WERI-Rb-1 (cell line): Measurements from ENCODE around the gene ZDHHC23.

ENCODE experiments used
- DNase-seq: peaks from one replicate; pipeline ENCODE4 v3.0.0-alpha.2; 2020
- H3K27ac ChIP-seq: fragments of 250-450 bp; sonication (Bioruptor Pico); 2 replicates; pipeline ENCODE4 v1.5.1; 2020; ENCODE audit warnings: mild to moderate bottlenecking, moderate library complexity
- H3K27me3 ChIP-seq: fragments of 250-450 bp; sonication (Bioruptor Pico); 2 replicates; pipeline ENCODE4 v1.5.1; 2021; ENCODE audit warnings: mild to moderate bottlenecking, low read depth, moderate library complexity; ENCODE audit not compliant: insufficient read depth, severe bottlenecking
- H3K36me3 ChIP-seq: fragments of 250-450 bp; sonication (Bioruptor Pico); 2 replicates; pipeline ENCODE4 v1.5.1; 2020; ENCODE audit warnings: mild to moderate bottlenecking, moderate library complexity
- H3K4me3 ChIP-seq: 2 replicates; pipeline ENCODE4 v1.5.1; 2011; ENCODE audit warnings: low read depth, mild to moderate bottlenecking, control low read depth, low read length
- H3K9me3 ChIP-seq: fragments of 250-450 bp; sonication (Bioruptor Pico); 2 replicates; pipeline ENCODE4 v1.5.1; 2021; ENCODE audit warnings: mild to moderate bottlenecking, moderate library complexity; ENCODE audit not compliant: severe bottlenecking
- TF ChIP-seq, protein P1 (sequence below): IDR thresholded peaks from 2 replicates; pipeline ENCODE4 v1.5.1; 2011; ENCODE audit warnings: low read depth, mild to moderate bottlenecking, control low read depth, inconsistent platforms, low read length

Gene ZDHHC23

DNA sequence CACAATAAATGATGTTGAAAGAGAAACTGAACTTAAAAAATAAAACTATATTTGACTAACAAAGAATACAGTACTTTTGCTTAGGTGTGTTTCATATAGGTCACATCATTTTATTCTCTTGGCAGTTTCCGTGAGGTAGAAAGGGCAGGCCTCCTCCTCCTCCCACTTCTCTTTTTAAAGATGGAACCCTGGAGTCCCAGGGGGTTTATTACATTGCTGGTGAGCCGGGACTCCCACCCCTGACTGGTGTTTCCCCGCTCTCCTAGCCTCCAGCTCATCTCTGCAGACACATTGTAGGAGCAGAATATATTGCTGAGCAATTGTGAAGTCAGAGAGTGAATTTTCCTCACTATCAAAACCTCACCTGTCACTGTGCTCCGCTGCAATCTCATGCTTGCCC is 30.0 kb downstream of the ZDHHC23 start:
- Histone ChIP-seq H3K27me3 (no peaks in the 10 kb centered on the region), H3K9me3 (peaks cover 4% of the 10 kb centered on the region), H3K36me3 (no peaks in the 10 kb centered on the region), H3K4me3 (no peak overlapping the region), H3K27ac (no peak overlapping the region)
- no peak for DNase-seq
- TF ChIP-seq, protein P1, sequence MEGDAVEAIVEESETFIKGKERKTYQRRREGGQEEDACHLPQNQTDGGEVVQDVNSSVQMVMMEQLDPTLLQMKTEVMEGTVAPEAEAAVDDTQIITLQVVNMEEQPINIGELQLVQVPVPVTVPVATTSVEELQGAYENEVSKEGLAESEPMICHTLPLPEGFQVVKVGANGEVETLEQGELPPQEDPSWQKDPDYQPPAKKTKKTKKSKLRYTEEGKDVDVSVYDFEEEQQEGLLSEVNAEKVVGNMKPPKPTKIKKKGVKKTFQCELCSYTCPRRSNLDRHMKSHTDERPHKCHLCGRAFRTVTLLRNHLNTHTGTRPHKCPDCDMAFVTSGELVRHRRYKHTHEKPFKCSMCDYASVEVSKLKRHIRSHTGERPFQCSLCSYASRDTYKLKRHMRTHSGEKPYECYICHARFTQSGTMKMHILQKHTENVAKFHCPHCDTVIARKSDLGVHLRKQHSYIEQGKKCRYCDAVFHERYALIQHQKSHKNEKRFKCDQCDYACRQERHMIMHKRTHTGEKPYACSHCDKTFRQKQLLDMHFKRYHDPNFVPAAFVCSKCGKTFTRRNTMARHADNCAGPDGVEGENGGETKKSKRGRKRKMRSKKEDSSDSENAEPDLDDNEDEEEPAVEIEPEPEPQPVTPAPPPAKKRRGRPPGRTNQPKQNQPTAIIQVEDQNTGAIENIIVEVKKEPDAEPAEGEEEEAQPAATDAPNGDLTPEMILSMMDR = no peak

DNA sequence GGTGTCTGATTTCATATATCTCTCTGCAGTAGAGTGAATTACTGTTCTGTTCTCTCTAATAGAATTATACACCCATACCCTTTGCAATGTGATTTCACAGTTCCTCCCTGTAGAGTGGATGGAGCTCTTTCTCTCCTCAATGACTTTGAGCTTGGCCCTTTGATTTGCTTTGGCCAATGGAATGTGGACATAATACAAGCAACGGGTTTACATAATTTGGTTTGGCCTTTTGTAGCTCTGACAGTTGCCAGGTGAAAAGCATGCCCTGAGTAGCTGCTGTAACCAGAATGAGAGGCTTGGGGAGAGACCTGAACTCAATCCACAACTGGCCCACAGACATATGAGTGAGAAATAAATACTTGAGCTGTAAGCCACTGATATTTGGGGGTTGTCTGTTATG is 32.1 kb downstream of the ZDHHC23 start:
- H3K27me3 ChIP-seq = no peaks in the 10 kb centered on the region
- DNase-seq = no peak
- H3K36me3 ChIP-seq = no peaks in the 10 kb centered on the region
- no peaks in the 10 kb centered on the region for H3K9me3 ChIP-seq
- H3K4me3 ChIP-seq = no peak overlapping the region
- H3K27ac ChIP-seq = no peak overlapping the region
- TF ChIP-seq, protein P1 = no peak

DNA sequence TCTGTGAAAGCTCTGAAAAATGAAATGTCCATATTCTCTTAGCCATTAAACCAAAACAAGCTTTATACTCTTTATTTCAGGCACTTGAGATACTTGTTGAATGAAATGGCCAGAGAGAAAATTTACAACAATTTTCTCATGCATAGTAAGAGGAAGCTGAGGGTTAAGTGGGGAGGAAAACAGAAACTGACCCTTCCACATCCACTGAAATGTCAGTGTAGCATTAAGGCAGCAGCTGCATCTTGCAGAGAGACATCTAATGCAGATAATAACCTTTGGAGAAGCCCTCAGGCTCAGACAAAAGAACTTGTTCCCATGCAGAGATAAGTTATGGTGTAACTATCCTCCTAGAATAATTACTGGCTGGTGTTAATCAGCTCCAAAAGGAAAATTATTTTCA is 34.0 kb downstream of the ZDHHC23 start:
- DNase-seq = no peak
- H3K4me3 ChIP-seq = no peak overlapping the region
- no peaks in the 10 kb centered on the region for H3K9me3 ChIP-seq
- H3K27ac ChIP-seq = no peak overlapping the region
- TF ChIP-seq, protein P1 = no peak
- H3K27me3 ChIP-seq = no peaks in the 10 kb centered on the region
- no peaks in the 10 kb centered on the region for H3K36me3 ChIP-seq

DNA sequence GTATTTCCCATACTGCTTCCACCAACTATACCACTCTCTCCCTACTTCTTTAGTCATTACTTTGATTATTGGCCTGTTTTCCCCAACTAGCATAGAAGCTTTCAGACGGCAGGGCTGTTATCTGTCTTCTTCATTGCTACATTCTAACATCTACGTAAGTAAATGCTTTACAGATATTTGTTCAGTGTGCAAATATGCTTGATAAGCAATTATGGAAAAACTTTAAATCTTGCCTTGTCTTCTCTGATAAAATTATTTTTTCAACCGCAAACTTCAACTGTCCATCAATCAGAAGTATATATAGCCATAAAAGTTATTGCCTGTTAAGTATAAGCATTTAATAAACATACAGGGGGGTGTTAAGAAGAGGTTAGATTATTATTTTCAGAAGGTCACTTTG is 35.7 kb downstream of the ZDHHC23 start:
- TF ChIP-seq, protein P1 = no peak
- DNase-seq = no peak
- no peaks in the 10 kb centered on the region for H3K27me3 ChIP-seq
- H3K36me3 ChIP-seq = no peaks in the 10 kb centered on the region
- H3K9me3 ChIP-seq = no peaks in the 10 kb centered on the region
- no peak overlapping the region for H3K4me3 ChIP-seq
- no peak overlapping the region for H3K27ac ChIP-seq

DNA sequence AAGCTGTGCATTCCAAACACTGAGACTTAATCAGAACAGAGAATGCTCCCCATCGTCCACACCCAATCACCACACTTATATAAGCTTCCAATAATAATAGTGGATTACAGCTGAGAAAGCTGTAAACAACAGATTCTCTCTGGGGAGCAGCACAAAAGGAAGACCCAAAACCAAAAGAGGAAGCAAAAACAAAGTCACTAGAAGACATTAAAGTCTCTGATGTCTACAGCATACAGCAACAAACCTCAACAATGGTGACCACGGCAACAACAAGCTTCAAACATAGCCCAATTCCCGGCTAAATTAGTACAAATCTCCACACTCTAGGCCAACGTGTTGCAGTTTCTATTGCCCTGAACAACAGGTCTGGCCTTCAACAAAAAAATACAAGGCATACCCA is 37.7 kb downstream of the ZDHHC23 start:
- Histone ChIP-seq H3K9me3 (no peaks in the 10 kb centered on the region), H3K27ac (peak overlapping the region; percentile 34), H3K36me3 (no peaks in the 10 kb centered on the region), H3K4me3 (no peak overlapping the region), H3K27me3 (no peaks in the 10 kb centered on the region)
- TF ChIP-seq, protein P1 = no peak
- DNase-seq = no peak

DNA sequence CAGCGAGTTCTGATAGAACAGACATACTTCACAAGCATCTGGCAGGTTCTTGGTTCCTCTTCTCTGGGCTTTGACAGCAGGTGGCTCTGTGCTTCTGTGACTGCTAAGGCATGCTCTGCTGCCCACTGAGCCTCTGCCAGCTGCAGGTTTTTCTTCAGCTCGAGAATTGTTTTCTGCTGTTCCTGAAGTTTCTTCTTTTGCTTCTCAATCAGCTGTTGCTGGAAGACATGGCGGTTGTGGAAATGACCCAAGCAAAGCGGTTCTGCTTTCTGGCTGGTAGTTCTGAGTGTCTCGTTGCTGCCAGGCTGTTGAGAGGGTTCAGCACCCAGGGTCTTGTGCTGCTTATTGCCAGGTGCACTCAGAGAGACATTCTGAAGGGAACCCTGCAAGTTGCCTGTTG is 57.7 kb downstream of the ZDHHC23 start:
- Histone ChIP-seq H3K27me3 (no peaks in the 10 kb centered on the region), H3K36me3 (no peaks in the 10 kb centered on the region), H3K27ac (no peak overlapping the region), H3K4me3 (no peak overlapping the region), H3K9me3 (no peaks in the 10 kb centered on the region)
- DNase-seq = no peak
- TF ChIP-seq, protein P1 = no peak
